GM12878 (cell line): ENCODE measurements around the gene CAP2. TPM values are rescaled to one million over a fixed set of nuclear protein-coding genes. Genes with fewer than 3 reads are reported as not detected.

ENCODE experiments used
- ATAC-seq: fragments of 200-7000 bp; cut with Tn5 transposase; 3 replicates; pipeline ENCODE4 v1.9.1; 2020; ENCODE audit warnings: mild to moderate bottlenecking, moderate library complexity
- BruUV-seq: library from RNA; stranded (reverse); fragments of 400-500 nt; replicated peaks from 2 replicates; lab custom pipeline; 2021; lab: Mats Ljungman, UMichigan
- CTCF ChIA-PET: fragments of 300-600 bp; sonication (Branson Sonifier 250); formaldehyde crosslinking; extraction: SDS; loops from one replicate; lab custom pipeline; 2021; ENCODE audit warnings: inconsistent platforms; lab: Yijun Ruan, JAX
- POLR2A ChIA-PET: fragments of 350-600 bp; formaldehyde crosslinking; extraction: SDS; loops from one replicate; lab custom pipeline; 2021; ENCODE audit warnings: inconsistent platforms; lab: Charles Lee
- RAD21 ChIA-PET: fragments of 300-600 bp; sonication (Branson Sonifier 250); formaldehyde crosslinking; loops from one replicate; lab custom pipeline; 2023; ENCODE audit warnings: antibody characterized with exemption; ENCODE audit not compliant: unreplicated experiment; lab: Charles Lee
- SMC1A ChIA-PET: fragments of 300-600 bp; sonication (Branson Sonifier 250); formaldehyde crosslinking; loops from one replicate; lab custom pipeline; 2023; ENCODE audit not compliant: unreplicated experiment, uncharacterized antibody; lab: Charles Lee
- DNase-seq: peaks from one replicate; pipeline ENCODE4 v3.0.0-alpha.2; 2011; ENCODE audit warnings: low read depth, low spot score
- FAIRE-seq: peaks from 3 replicates; lab custom pipeline; 2011; peaks lifted over from hg19 to GRCh38; lab: Jason Lieb, UNC
- H2AFZ ChIP-seq: 2 replicates; pipeline ENCODE4 v1.6.0; 2011; ENCODE audit warnings: low read depth, low read length, control low read depth; ENCODE audit not compliant: control insufficient read depth
- H3K27ac ChIP-seq: 2 replicates; pipeline ENCODE4 v1.5.1; 2011; ENCODE audit warnings: control low read depth; ENCODE audit not compliant: control insufficient read depth, insufficient read depth
- H3K27me3 ChIP-seq, 2 experiments: replicated peaks in 1 of 2; 2 replicates each; pipeline versions ENCODE4 v1.6.0 to v1.6.1; 2011; ENCODE audit warnings: low read length in 1 of 2; ENCODE audit not compliant: control insufficient read depth in 2 of 2, insufficient read depth in 2 of 2
- H3K36me3 ChIP-seq, 2 experiments: 2 replicates each; pipeline ENCODE4 v1.5.1; 2011; ENCODE audit warnings: low read length in 1 of 2; ENCODE audit not compliant: control insufficient read depth in 2 of 2, insufficient read depth in 2 of 2
- H3K4me1 ChIP-seq: 2 replicates; pipeline ENCODE4 v1.6.1; 2011; ENCODE audit warnings: mild to moderate bottlenecking, low read length, moderate library complexity, mixed read lengths; ENCODE audit not compliant: control insufficient read depth, insufficient read depth
- H3K4me2 ChIP-seq: 2 replicates; pipeline ENCODE4 v1.6.0; 2011; ENCODE audit warnings: control low read depth; ENCODE audit not compliant: control insufficient read depth, insufficient read depth
- H3K4me3 ChIP-seq: fragments of 200-600 bp; sonication (generic); 2 replicates; pipeline ENCODE4 v1.5.1; 2016
- H3K79me2 ChIP-seq: 2 replicates; pipeline ENCODE4 v1.6.0; 2011; ENCODE audit warnings: low read length; ENCODE audit not compliant: control insufficient read depth, insufficient read depth
- H3K9ac ChIP-seq: 2 replicates; pipeline ENCODE4 v1.8.0; 2011; ENCODE audit warnings: low read length, control low read depth, mixed read lengths; ENCODE audit not compliant: control insufficient read depth, insufficient read depth
- H3K9me3 ChIP-seq: replicated peaks from 3 replicates; pipeline ENCODE4 v1.5.1; 2011; ENCODE audit warnings: mild to moderate bottlenecking, low read length; ENCODE audit not compliant: control insufficient read depth, insufficient read depth
- H4K20me1 ChIP-seq: 2 replicates; pipeline ENCODE4 v1.6.0; 2011; ENCODE audit not compliant: control insufficient read depth, insufficient read depth
- BCL11A ChIP-seq: IDR thresholded peaks from 2 replicates; pipeline ENCODE4 v1.6.1; 2011; ENCODE audit warnings: low read depth, low read length
- MYC ChIP-seq: IDR thresholded peaks from 2 replicates; pipeline ENCODE4 v1.6.1; 2011; ENCODE audit warnings: mild to moderate bottlenecking, low read length, moderate library complexity, inconsistent platforms; ENCODE audit not compliant: insufficient read depth, insufficient replicate concordance, insufficient read length, severe bottlenecking
- ZBTB11 ChIP-seq: fragments of 450-650 bp; formaldehyde crosslinking; IDR thresholded peaks from 2 replicates; pipeline ENCODE4 v1.5.0; 2022; ENCODE audit warnings: mild to moderate bottlenecking, missing genetic modification characterization
- WGBS: methylation state at CpG from one replicate; pipeline ENCODE4 v1.1.6; 2016; ENCODE audit warnings: low lambda C conversion rate; ENCODE audit not compliant: insufficient replicate concordance, insufficient coverage; ENCODE audit errors: missing lambda C conversion rate; 5-methylcytosine and 5-hydroxymethylcytosine counted together
- in situ Hi-C: fragments of 300-500 bp; cut with MboI; formaldehyde crosslinking; loops from 9 replicates; pipeline ENCODE4 v1.14.3; 2018; ENCODE audit warnings: mixed read lengths
- intact Hi-C: fragments of 100-400 bp; cut with micrococcal nuclease; formaldehyde crosslinking; loops from one replicate; pipeline ENCODE4 v1.14.2; 2022; ENCODE audit not compliant: unreplicated experiment
- polyA plus RNA-seq, 11 experiments: library from polyadenylated mRNA; depleted of rRNA in 4 of 11; unstranded in 6 of 11; stranded (reverse) in 5 of 11; fragments of >200 nt; fragmentation: Nextera tagmentation in 4 of 11; fragmentation: Illumina TruSeq in 1 of 11; extraction: Ambion mirVana in 4 of 11; extraction: Trizol in 1 of 11; gene quantifications; 1 replicate in 1 of 11; 2 replicates in 10 of 11; pipeline versions ENCODE4 v1.2.1 to v1.2.3, GENCODE V29; 2011 to 2016; ENCODE audit warnings: inconsistent platforms in 2 of 11, missing spikeins in 2 of 11, low read depth in 1 of 11
- total RNA-seq, 4 experiments: library from RNA; depleted of rRNA in 3 of 4; stranded (reverse); fragments of >200 nt in 3 of 4; fragmentation: Illumina TruSeq in 1 of 4; extraction: Trizol in 1 of 4; gene quantifications; 2 replicates each; pipeline versions ENCODE4 v1.2.1 to v1.2.3, GENCODE V29; 2013 to 2021
- TF ChIP-seq, protein P1 (sequence below): fragments of 150-350 bp; IDR thresholded peaks from 2 replicates; pipeline ENCODE4 v1.6.1; 2016; ENCODE audit warnings: low read depth, low read length

Gene CAP2
- total and polyA plus RNA-seq, 10 of the 15 experiments (the other 5 are each of a cell fraction or from before 2014, with no cell fraction given) = 0.10 to 2.0 (median 0.15) TPM; not detected in 7

- TF ChIP-seq, protein P1, sequence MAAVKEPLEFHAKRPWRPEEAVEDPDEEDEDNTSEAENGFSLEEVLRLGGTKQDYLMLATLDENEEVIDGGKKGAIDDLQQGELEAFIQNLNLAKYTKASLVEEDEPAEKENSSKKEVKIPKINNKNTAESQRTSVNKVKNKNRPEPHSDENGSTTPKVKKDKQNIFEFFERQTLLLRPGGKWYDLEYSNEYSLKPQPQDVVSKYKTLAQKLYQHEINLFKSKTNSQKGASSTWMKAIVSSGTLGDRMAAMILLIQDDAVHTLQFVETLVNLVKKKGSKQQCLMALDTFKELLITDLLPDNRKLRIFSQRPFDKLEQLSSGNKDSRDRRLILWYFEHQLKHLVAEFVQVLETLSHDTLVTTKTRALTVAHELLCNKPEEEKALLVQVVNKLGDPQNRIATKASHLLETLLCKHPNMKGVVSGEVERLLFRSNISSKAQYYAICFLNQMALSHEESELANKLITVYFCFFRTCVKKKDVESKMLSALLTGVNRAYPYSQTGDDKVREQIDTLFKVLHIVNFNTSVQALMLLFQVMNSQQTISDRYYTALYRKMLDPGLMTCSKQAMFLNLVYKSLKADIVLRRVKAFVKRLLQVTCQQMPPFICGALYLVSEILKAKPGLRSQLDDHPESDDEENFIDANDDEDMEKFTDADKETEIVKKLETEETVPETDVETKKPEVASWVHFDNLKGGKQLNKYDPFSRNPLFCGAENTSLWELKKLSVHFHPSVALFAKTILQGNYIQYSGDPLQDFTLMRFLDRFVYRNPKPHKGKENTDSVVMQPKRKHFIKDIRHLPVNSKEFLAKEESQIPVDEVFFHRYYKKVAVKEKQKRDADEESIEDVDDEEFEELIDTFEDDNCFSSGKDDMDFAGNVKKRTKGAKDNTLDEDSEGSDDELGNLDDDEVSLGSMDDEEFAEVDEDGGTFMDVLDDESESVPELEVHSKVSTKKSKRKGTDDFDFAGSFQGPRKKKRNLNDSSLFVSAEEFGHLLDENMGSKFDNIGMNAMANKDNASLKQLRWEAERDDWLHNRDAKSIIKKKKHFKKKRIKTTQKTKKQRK = no peak
Observed at GRCh38 chr6:17431581-17431980, 38.2 kb downstream of the CAP2 start (continued).

DNA sequence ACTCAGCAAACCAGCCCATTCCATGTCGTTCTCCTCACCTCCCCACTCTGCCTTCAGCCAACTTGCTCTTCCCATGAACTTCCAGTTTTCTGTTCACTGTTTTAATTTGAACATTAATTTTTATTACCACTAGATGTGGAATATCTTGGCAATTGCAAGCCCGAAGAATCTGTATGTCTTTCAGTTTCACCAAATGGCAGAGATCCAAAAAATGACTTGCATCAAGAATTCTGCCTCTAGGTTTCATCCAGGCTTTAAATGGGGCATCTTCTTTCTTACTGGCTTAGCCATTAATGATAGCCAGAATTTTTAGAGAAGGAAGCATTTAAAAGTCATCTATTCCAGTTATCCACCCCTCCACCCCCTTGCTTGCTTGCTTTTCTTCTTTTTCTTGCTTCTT, 39.0 kb downstream of the CAP2 start:
- in situ Hi-C loops (no loop called here), intact Hi-C loops (no loop called here)
- 23% methylated on average over 2 of the region's 2 CpGs for WGBS
- TF ChIP-seq MYC (no peak), BCL11A (no peak), ZBTB11 (no peak)
- CTCF ChIA-PET = no interaction called here
- Histone ChIP-seq H2AFZ (no peak overlapping the region), H3K4me3 (no peak overlapping the region), H3K27me3 (no peaks in the 10 kb centered on the region; a peak in 1 of 4 replicates), H4K20me1 (no peaks in the 10 kb centered on the region), H3K9me3 (no peaks in the 10 kb centered on the region), H3K4me1 (no peaks in the 10 kb centered on the region), H3K9ac (no peak overlapping the region), H3K79me2 (no peaks in the 10 kb centered on the region), H3K27ac (no peak overlapping the region), H3K4me2 (no peak overlapping the region), H3K36me3 (no peaks in the 10 kb centered on the region)
- FAIRE-seq (no peak), ATAC-seq (no peak), DNase-seq (no peak)
- no TSS peak for BruUV-seq
- POLR2A ChIA-PET = no interaction called here
- SMC1A ChIA-PET = interaction anchor here (0.8 kb wide), 1 partner anchor 169 kb away, joined by 3 read pairs; no protein-coding TSS in a partner anchor
- RAD21 ChIA-PET = no interaction called here
